Right forelimb (tissue), 1 donor: ENCODE measurements around the gene PLA2G7.

Experiments
- DNase-seq: peaks from one replicate; pipeline ENCODE4 v3.0.0-alpha.2; 2018

PLA2G7 gene

GRCh38 chr6:46688117-46688965, 46.8 kb downstream of the PLA2G7 start:
- no peak for DNase-seq

GRCh38 chr6:46687619-46688097, 47.5 kb downstream of the PLA2G7 start, which contains the start of gene TDRD6:
Gene TDRD6 (plus strand): TSS chr6:46687885. CDS start chr6:46688129, 244 bp downstream.
- DNase-seq, result no peak

- DNase-seq, result no peak
Observed at GRCh38 chr6:46684771-46685170, 50.4 kb downstream of the PLA2G7 start.

DNA sequence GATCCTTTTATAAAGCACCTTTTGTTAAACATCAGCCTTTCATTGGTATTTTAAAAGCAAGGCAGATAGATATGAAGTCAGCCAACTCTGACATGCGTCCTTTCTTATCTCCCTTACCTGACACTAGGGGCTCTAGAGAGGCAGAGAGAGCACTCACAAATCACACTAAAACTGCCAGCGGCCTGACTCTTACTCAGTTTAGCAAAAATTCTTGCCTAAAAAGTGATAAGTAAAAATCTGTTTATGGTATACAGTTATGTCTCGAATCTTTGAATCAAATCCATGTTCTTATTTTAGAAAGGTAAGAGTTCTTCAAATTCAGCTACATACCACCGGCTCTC, 57.9 kb downstream of the PLA2G7 start:
- DNase-seq, result no peak

GRCh38 chr6:46676604-46677313, 58.4 kb downstream of the PLA2G7 start:
- DNase-seq, result no peak

GRCh38 chr6:46674410-46674809, 60.8 kb downstream of the PLA2G7 start:
- no peak for DNase-seq

- no peak for DNase-seq
Observed at GRCh38 chr6:46667377-46667776, 67.8 kb downstream of the PLA2G7 start.

- no peak for DNase-seq
Observed at GRCh38 chr6:46661483-46661882, 73.7 kb downstream of the PLA2G7 start.

- no peak for DNase-seq
Observed at GRCh38 chr6:46657642-46658041, 77.5 kb downstream of the PLA2G7 start.

DNA sequence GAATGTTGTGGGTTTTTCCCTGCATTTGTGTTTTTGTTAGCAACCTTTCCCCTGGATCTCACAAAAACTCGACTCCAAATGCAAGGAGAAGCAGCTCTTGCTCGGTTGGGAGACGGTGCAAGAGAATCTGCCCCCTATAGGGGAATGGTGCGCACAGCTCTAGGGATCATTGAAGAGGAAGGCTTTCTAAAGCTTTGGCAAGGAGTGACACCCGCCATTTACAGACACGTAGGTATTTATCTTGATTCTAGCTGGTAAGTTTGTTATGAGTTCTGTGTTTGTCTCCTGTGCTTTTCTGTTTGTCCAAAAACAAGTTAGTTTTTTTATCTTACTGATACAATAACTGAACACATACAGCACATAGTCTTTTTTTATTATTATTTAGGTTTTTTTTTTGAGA, 79.4 kb downstream of the PLA2G7 start:
- DNase-seq, result no peak
